CD8-positive, alpha-beta memory T cell (primary cell): ENCODE measurements around the gene MAML1. TPM values are rescaled to one million over a fixed set of nuclear protein-coding genes. Genes with fewer than 3 reads are reported as not detected.

Source experiments
- CTCF ChIA-PET: fragments of 350-600 bp; sonication (Branson Sonifier 250); formaldehyde crosslinking; loops from one replicate; lab custom pipeline; 2021; ENCODE audit warnings: antibody characterized with exemption; lab: Charles Lee
- POLR2A ChIA-PET: fragments of 350-600 bp; sonication (Branson Sonifier 250); formaldehyde crosslinking; loops from one replicate; lab custom pipeline; 2021; ENCODE audit warnings: antibody characterized with exemption; lab: Charles Lee
- DNase-seq, 5 donors: peaks; one replicate each; pipeline versions ENCODE4 v3.0.0 to v3.0.0-alpha.2; 2020 to 2022; ENCODE audit warnings: mixed read lengths in 1 of 5
- H3K27ac ChIP-seq: one replicate; pipeline ENCODE4 v1.7.0; 2013; ENCODE audit warnings: low read depth, mild to moderate bottlenecking, low read length, moderate library complexity
- H3K27me3 ChIP-seq: 2 replicates; pipeline ENCODE4 v1.7.0; 2013; ENCODE audit warnings: low read length, mild to moderate bottlenecking; ENCODE audit not compliant: insufficient read depth, poor library complexity, severe bottlenecking
- H3K36me3 ChIP-seq: 2 replicates; pipeline ENCODE4 v1.7.0; 2013; ENCODE audit warnings: mild to moderate bottlenecking, low read length, moderate library complexity; ENCODE audit not compliant: insufficient read depth
- H3K4me1 ChIP-seq: 2 replicates; pipeline ENCODE4 v1.7.0; 2013; ENCODE audit warnings: mild to moderate bottlenecking, low read length, moderate library complexity; ENCODE audit not compliant: insufficient read depth
- H3K4me3 ChIP-seq: 2 replicates; pipeline ENCODE4 v1.7.0; 2013; ENCODE audit warnings: mild to moderate bottlenecking, low read length
- H3K9me3 ChIP-seq: 2 replicates; pipeline ENCODE4 v1.7.0; 2013; ENCODE audit warnings: mild to moderate bottlenecking, low read length
- H3K27ac Mint-ChIP-seq, 8 donors: one replicate each; pipeline ENCODE4 v1.8.0; 2020 to 2021; ENCODE audit warnings: mixed read lengths in 8 of 8, mild to moderate bottlenecking in 6 of 8, inconsistent platforms in 3 of 8, moderate library complexity in 3 of 8
- H3K27me3 Mint-ChIP-seq, 2 donors: one replicate each; pipeline ENCODE4 v1.8.0; 2020 to 2021; ENCODE audit warnings: mixed read lengths in 2 of 2, mild to moderate bottlenecking in 1 of 2, moderate library complexity in 1 of 2
- H3K36me3 Mint-ChIP-seq, 3 donors: one replicate each; pipeline ENCODE4 v1.8.0; 2020 to 2021; ENCODE audit warnings: mixed read lengths in 3 of 3, inconsistent platforms in 1 of 3, mild to moderate bottlenecking in 1 of 3
- H3K4me1 Mint-ChIP-seq, 3 donors: one replicate each; pipeline ENCODE4 v1.8.0; 2020 to 2021; ENCODE audit warnings: mixed read lengths in 3 of 3, inconsistent platforms in 1 of 3, mild to moderate bottlenecking in 1 of 3
- H3K4me3 Mint-ChIP-seq, 7 donors: one replicate each; pipeline ENCODE4 v1.8.0; 2020 to 2021; ENCODE audit warnings: mixed read lengths in 7 of 7, mild to moderate bottlenecking in 6 of 7, moderate library complexity in 4 of 7, inconsistent platforms in 2 of 7
- H3K9me3 Mint-ChIP-seq, 5 donors: one replicate each; pipeline ENCODE4 v1.8.0; 2020 to 2022; ENCODE audit warnings: mixed read lengths in 5 of 5, mild to moderate bottlenecking in 3 of 5, moderate library complexity in 2 of 5, inconsistent platforms in 1 of 5
- polyA plus RNA-seq: library from polyadenylated mRNA; unstranded; fragments of 300-500 nt; fragmentation: Illumina TruSeq; gene quantifications from one replicate; pipeline ENCODE4 v1.2.3, GENCODE V29; 2021
- total RNA-seq, 2 experiments: library from RNA; stranded (reverse); gene quantifications; one replicate each; pipeline ENCODE4 v1.2.3, GENCODE V29; 2021

The MAML1 gene
- total and polyA plus RNA-seq, 3 experiments from 2014 or later, result 9.1 to 30.9 (median 30.4) TPM

DNA sequence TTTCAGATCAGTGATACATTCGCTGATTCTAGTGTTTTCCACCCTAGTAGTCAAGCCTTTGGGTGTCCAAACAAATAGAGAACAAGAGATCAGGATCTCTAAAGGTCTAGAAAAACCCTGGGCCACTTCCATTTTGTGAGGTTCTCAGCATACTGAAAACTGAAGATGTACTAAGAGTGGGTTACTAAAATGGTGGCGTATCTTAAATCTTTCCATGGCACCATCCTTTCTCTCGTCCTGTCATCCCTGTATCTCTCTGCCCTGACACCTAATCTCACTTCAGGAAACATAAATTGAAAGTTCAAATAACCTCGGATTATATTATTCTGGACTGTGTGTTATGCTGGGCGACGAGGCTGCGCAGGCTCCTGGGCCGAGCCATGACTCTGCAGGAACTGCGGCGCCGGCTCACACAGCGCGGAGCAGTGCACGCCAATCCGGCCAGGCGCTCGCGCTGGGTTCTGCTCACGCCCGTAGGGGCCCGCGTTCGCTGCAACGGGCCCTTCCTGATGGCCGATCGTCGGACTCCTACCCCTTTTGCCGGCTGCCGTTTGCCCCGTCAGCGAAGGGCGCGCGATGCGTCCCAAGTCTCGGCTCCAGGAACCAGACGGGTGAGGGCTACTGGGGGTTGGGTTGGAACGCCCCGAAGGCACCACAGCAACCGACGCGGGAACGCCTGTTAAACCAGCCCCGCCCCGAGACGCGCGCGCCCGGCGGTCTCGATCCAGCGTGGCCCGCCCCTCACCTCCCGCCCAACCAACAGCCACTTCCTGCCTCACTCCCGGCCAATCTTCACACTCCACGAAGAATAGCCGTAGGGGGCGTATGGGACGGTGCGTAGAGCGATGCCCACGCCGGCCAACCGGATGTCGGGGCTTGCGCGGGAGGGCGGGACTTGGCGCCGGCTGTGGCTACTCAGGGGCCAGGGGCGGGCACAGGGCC is 34.4 kb upstream of the MAML1 start:
- DNase-seq, result peak; percentile 97 to 99 (median 99)
- Histone ChIP-seq H3K9me3 (no peaks in the 10 kb centered on the region), H3K27me3 (no peaks in the 10 kb centered on the region), H3K36me3 (no peaks in the 10 kb centered on the region), H3K4me1 (peaks cover 37% of the 10 kb centered on the region), H3K27ac (peak overlapping the region; percentile 97), H3K4me3 (peak overlapping the region; percentile 90)
- Mint-ChIP-seq H3K4me3 (peak overlapping the region; percentile 95 to 99 (median 96)), H3K27me3 (no peaks in the 10 kb centered on the region), H3K36me3 (peaks cover 0 to 24% (median 0%) of the 10 kb centered on the region in 3 donors), H3K9me3 (no peaks in the 10 kb centered on the region), H3K27ac (peak overlapping the region; percentile 98 to 100 (median 99)), H3K4me1 (peaks cover 34 to 55% (median 55%) of the 10 kb centered on the region in 3 donors)
- POLR2A ChIA-PET, result interaction anchor here (1.4 to 6.7 kb wide), 3 partner anchors 20 to 74 kb away, joined by 3 to 35 read pairs (median 16); partner anchors contain the start of gene MAML1
- CTCF ChIA-PET, result interaction anchor here (0.9 to 2.2 kb wide), 2 partner anchors 19 to 104 kb away, joined by 4 to 15 read pairs; no protein-coding TSS in a partner anchor

DNA sequence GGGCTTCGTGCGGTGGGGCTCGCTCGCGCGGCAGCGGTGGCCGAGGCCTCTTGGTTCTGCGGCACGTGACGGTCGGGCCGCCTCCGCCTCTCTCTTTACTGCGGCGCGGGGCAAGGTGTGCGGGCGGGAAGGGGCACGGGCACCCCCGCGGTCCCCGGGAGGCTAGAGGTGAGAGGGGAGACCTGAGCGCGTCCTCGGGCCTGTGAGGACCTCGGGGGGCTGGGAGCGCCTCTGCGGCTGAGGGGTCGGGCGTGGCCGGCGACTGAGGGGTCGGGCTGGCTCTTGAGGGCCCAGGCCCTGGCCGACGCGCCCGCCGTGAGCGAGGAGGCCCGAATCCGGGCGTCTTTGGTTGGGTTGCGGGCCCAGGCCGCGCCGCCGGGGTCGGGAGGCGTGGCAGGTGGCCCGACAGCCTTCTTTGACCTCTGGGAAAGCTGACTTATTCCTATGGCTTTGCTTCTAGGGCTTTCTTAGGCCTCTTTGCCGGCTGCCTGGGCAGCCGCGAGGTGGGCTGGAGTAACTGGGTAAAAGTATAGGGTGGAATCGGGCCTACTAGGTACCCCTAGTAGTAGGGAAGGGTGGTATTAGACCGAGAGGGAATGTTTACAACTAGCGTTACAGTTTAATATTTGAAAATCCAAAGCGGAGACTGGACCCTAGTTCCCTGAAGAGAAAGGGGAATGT is 33.5 kb upstream of the MAML1 start, which contains the start of gene CANX:
Gene CANX, plus strand, starts transcription at position 33 of the 681 bp plus-strand sequence. CDS start 6,715 bp downstream, outside the sequence.
- Mint-ChIP-seq H3K27me3 (no peaks in the 10 kb centered on the region), H3K4me1 (peaks cover 42 to 63% (median 61%) of the 10 kb centered on the region in 3 donors), H3K27ac (peak within 1 kb of the TSS; percentile 98 to 100 (median 99)), H3K36me3 (peaks cover 0 to 32% (median 6%) of the 10 kb centered on the region in 3 donors), H3K9me3 (no peaks in the 10 kb centered on the region), H3K4me3 (peak within 1 kb of the TSS; percentile 95 to 99 (median 96))
- Histone ChIP-seq H3K27ac (peak within 1 kb of the TSS; percentile 97), H3K36me3 (no peaks in the 10 kb centered on the region), H3K4me1 (peaks cover 41% of the 10 kb centered on the region), H3K4me3 (peak within 1 kb of the TSS; percentile 90), H3K9me3 (no peaks in the 10 kb centered on the region), H3K27me3 (no peaks in the 10 kb centered on the region)
- no peak for DNase-seq
- CTCF ChIA-PET, result interaction anchor here (1.7 kb wide), 1 partner anchor 20 kb away, joined by 4 read pairs; no protein-coding TSS in a partner anchor
- POLR2A ChIA-PET, result interaction anchor here (1.2 to 6.7 kb wide), 7 partner anchors 20 to 148 kb away, joined by 3 to 35 read pairs (median 9); partner anchors contain the start of genes HNRNPH1, MAML1 and RUFY1

DNA sequence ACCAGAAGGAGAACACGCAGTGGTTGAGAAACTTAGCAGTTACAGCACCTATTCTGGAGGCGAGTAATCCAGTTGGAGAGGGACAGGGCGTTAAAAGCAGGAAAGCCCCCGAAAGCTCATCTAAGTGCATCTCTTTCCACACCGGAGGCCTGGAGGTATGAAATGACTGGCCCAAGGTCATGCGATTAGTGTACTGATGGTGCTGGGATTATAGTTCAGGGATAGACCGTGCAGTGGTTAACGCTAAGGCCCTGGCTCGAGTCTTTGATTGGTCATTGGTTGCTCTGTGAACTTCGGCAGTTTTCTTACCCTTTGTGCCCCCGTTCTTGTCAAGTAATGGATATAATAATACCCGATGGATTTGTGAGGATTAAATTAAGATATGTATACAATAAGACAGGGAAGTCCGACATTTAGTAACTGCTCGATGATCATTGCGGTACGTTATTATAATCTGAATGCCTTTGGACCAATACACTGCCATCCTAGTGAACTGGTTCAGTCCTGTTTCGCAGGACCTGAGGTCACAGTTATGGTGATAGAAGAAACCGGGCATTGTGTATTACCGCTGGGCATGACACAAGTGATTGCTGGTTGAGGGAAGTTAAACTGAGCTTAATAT is 32.9 kb upstream of the MAML1 start:
- H3K27me3 Mint-ChIP-seq, result no peaks in the 10 kb centered on the region
- no peaks in the 10 kb centered on the region for H3K9me3 ChIP-seq
- H3K4me3 Mint-ChIP-seq, result peak overlapping the region; percentile 95 to 99 (median 96)
- peak overlapping the region; percentile 97 for H3K27ac ChIP-seq
- peaks cover 42 to 65% (median 56%) of the 10 kb centered on the region in 3 donors for H3K4me1 Mint-ChIP-seq
- CTCF ChIA-PET, result interaction anchor here (1.7 kb wide), 1 partner anchor 21 kb away, joined by 4 read pairs; no protein-coding TSS in a partner anchor
- no peaks in the 10 kb centered on the region for H3K27me3 ChIP-seq
- H3K9me3 Mint-ChIP-seq, result no peaks in the 10 kb centered on the region
- POLR2A ChIA-PET, result interaction anchor here (0.7 to 6.7 kb wide), 8 partner anchors 18 to 149 kb away, joined by 3 to 35 read pairs (median 4); partner anchors contain the start of genes HNRNPH1, MAML1 and RUFY1
- H3K4me3 ChIP-seq, result peak overlapping the region; percentile 72
- H3K27ac Mint-ChIP-seq, result peak overlapping the region; percentile 98 to 100 (median 98)
- DNase-seq, result peak in 2 of 5 donors; percentile 6 to 14
- no peaks in the 10 kb centered on the region for H3K36me3 ChIP-seq
- peaks cover 0 to 34% (median 7%) of the 10 kb centered on the region in 3 donors for H3K36me3 Mint-ChIP-seq
- H3K4me1 ChIP-seq, result peaks cover 41% of the 10 kb centered on the region

DNA sequence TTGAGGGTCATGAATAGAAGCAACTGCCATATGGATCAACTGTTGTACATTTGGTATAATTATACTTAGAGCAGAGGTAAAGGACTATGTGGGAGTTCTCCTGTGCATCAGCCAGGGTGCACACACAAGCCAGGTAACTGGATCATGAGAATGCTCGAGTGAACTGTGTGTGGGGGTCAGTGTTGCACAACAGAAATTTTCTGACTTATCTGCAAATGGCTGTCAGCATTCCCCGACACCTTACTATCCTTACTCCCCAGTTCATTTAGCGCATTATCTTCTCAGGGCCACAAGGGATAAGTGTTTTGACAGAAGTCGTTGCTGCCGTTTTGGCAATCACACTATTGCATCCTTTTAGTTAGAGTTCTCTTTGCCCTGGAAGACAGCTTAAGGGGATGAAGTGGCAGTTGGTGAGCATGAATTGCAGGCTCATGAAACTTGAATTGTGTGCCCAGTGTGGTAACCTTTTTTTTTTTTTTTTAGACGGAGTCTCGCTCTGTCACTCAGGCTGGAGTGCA is 32.2 kb upstream of the MAML1 start:
- Histone ChIP-seq H3K27ac (peak overlapping the region; percentile 97), H3K4me1 (peaks cover 41% of the 10 kb centered on the region), H3K9me3 (no peaks in the 10 kb centered on the region), H3K27me3 (no peaks in the 10 kb centered on the region), H3K36me3 (no peaks in the 10 kb centered on the region), H3K4me3 (peak overlapping the region; percentile 72)
- peaks cover 45 to 70% (median 62%) of the 10 kb centered on the region in 3 donors for H3K4me1 Mint-ChIP-seq
- H3K9me3 Mint-ChIP-seq, result no peaks in the 10 kb centered on the region
- peak overlapping the region; percentile 98 to 100 (median 98) for H3K27ac Mint-ChIP-seq
- POLR2A ChIA-PET, result interaction anchor here (0.7 to 6.7 kb wide), 7 partner anchors 19 to 150 kb away, joined by 3 to 35 read pairs (median 6); partner anchors contain the start of genes HNRNPH1, MAML1 and RUFY1
- H3K27me3 Mint-ChIP-seq, result no peaks in the 10 kb centered on the region
- CTCF ChIA-PET, result interaction anchor here (1.7 kb wide), 1 partner anchor 22 kb away, joined by 4 read pairs; no protein-coding TSS in a partner anchor
- peak overlapping the region; percentile 95 to 99 (median 96) for H3K4me3 Mint-ChIP-seq
- no peak for DNase-seq
- H3K36me3 Mint-ChIP-seq, result peaks cover 0 to 38% (median 7%) of the 10 kb centered on the region in 3 donors

DNA sequence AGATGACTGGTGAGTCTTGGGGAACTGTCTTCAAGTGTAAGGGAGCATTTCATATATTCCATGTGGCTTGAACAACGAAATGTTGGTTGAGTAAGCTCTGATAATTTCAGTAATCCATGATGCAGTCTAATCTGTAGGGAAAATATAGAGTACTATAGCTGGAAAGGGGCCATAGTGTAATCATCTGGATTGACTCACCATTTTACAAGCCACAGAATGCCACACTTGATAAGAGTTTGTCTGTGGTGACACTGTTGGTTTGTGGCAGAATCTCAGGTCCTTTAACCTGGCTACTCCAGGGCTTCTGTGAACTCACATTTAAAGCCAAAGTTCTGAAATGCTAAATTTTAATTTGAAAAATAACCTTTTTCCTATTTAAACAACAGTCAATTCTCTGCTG is 16.3 kb upstream of the MAML1 start:
- Histone ChIP-seq H3K4me1 (no peaks in the 10 kb centered on the region), H3K4me3 (no peak overlapping the region), H3K36me3 (peaks cover 38% of the 10 kb centered on the region), H3K9me3 (no peaks in the 10 kb centered on the region), H3K27me3 (no peaks in the 10 kb centered on the region), H3K27ac (no peak overlapping the region)
- DNase-seq, result no peak
- Mint-ChIP-seq H3K27ac (peak overlapping the region in 4 of 8 donors; percentile 21 to 83 (median 72)), H3K9me3 (no peaks in the 10 kb centered on the region), H3K36me3 (peaks cover 2 to 68% (median 5%) of the 10 kb centered on the region in 3 donors), H3K4me3 (no peak overlapping the region), H3K27me3 (no peaks in the 10 kb centered on the region), H3K4me1 (peaks cover 0 to 10% (median 8%) of the 10 kb centered on the region in 3 donors)
- ChIA-PET POLR2A (interaction anchor here (0.6 kb wide), 1 partner anchor 16 kb away, joined by 3 read pairs; the partner anchor contains the start of gene MAML1), CTCF (no interaction called here)

DNA sequence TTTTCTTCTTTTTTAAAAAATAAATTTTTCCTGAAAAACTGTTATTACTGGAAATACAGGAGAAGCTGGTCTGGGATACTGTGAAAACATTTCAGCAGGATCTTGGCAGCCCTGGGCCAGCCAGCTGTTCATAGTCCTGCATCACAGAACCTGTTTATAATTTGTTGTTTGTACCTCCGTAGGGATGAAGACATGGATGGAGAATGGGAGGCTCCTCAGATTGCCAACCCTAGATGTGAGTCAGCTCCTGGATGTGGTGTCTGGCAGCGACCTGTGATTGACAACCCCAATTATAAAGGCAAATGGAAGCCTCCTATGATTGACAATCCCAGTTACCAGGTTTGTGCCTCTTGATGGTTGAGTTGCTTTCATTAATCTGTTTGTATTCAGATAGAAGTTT is 12.4 kb upstream of the MAML1 start:
- Mint-ChIP-seq H3K4me3 (no peak overlapping the region), H3K4me1 (peaks cover 0 to 13% (median 11%) of the 10 kb centered on the region in 3 donors), H3K36me3 (peaks cover 9 to 81% (median 24%) of the 10 kb centered on the region in 3 donors), H3K27me3 (no peaks in the 10 kb centered on the region), H3K9me3 (no peaks in the 10 kb centered on the region), H3K27ac (peak overlapping the region in 2 of 8 donors; percentile 7 to 43)
- no peak for DNase-seq
- CTCF ChIA-PET, result no interaction called here
- H3K4me1 ChIP-seq, result no peaks in the 10 kb centered on the region
- POLR2A ChIA-PET, result no interaction called here
- H3K36me3 ChIP-seq, result peaks cover 74% of the 10 kb centered on the region
- no peak overlapping the region for H3K4me3 ChIP-seq
- no peaks in the 10 kb centered on the region for H3K27me3 ChIP-seq
- H3K9me3 ChIP-seq, result no peaks in the 10 kb centered on the region
- no peak overlapping the region for H3K27ac ChIP-seq

DNA sequence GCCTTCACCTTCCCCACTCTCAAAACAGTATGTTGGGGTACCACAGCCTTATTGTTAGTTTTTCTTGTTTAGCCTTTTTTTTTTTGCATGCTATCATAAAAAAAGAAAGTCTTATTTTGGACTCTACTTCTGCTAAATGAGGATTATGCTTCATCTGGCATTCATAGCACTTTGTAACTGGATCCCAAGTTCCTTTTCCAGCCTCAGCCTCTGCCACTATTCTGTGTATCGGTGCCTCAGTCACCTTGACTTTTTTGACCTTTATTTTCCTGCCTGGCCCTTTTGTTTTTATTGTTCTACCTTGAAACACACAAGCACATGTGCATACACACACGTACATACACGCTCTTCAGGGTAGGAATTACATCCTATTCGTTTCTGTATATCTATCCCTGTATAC is 8.5 kb upstream of the MAML1 start:
- Histone ChIP-seq H3K27ac (no peak overlapping the region), H3K9me3 (no peaks in the 10 kb centered on the region), H3K4me3 (no peak overlapping the region), H3K27me3 (no peaks in the 10 kb centered on the region), H3K4me1 (no peaks in the 10 kb centered on the region), H3K36me3 (peaks cover 74% of the 10 kb centered on the region)
- H3K9me3 Mint-ChIP-seq, result no peaks in the 10 kb centered on the region
- no peaks in the 10 kb centered on the region for H3K27me3 Mint-ChIP-seq
- DNase-seq, result no peak
- H3K4me3 Mint-ChIP-seq, result no peak overlapping the region
- peaks cover 0 to 5% (median 1%) of the 10 kb centered on the region in 3 donors for H3K4me1 Mint-ChIP-seq
- CTCF ChIA-PET, result no interaction called here
- peaks cover 14 to 81% (median 18%) of the 10 kb centered on the region in 3 donors for H3K36me3 Mint-ChIP-seq
- POLR2A ChIA-PET, result no interaction called here
- H3K27ac Mint-ChIP-seq, result peak overlapping the region in 7 of 8 donors; percentile 2 to 95 (median 78)
